Osteoblast (primary cell): Measurements from ENCODE around the gene SLC12A3. TPM values are rescaled to one million over a fixed set of nuclear protein-coding genes. Genes with fewer than 3 reads are reported as not detected.

Experiments used
- DNase-seq: peaks from one replicate; pipeline ENCODE4 v3.0.0; 2011; ENCODE audit warnings: low spot score, mixed read lengths; ENCODE audit not compliant: insufficient read length; ENCODE audit errors: missing footprints
- H2AFZ ChIP-seq: 2 replicates; pipeline ENCODE4 v1.6.0; 2011; ENCODE audit warnings: mild to moderate bottlenecking, low read length
- H3K27ac ChIP-seq: 2 replicates; pipeline ENCODE4 v1.5.1; 2011; ENCODE audit warnings: mild to moderate bottlenecking, low read depth, low read length, moderate library complexity
- H3K27me3 ChIP-seq: 2 replicates; pipeline ENCODE4 v1.6.0; 2012; ENCODE audit warnings: mild to moderate bottlenecking, control low read depth, inconsistent platforms, low read length, moderate library complexity; ENCODE audit not compliant: insufficient read depth
- H3K36me3 ChIP-seq: 2 replicates; pipeline ENCODE4 v1.5.1; 2011; ENCODE audit warnings: mild to moderate bottlenecking, low read length, control low read depth, moderate library complexity; ENCODE audit not compliant: insufficient read depth
- H3K4me1 ChIP-seq: 2 replicates; pipeline ENCODE4 v1.5.1; 2011; ENCODE audit warnings: mild to moderate bottlenecking, low read length, control low read depth, moderate library complexity; ENCODE audit not compliant: insufficient read depth
- H3K4me2 ChIP-seq: 2 replicates; pipeline ENCODE4 v1.6.0; 2011; ENCODE audit warnings: mild to moderate bottlenecking, low read length; ENCODE audit not compliant: insufficient read depth
- H3K4me3 ChIP-seq: fragments of 200-600 bp; sonication (generic); 3 replicates; pipeline ENCODE4 v1.5.1; 2012; ENCODE audit warnings: mild to moderate bottlenecking, low read length, inconsistent platforms; ENCODE audit not compliant: insufficient read depth
- H3K79me2 ChIP-seq: 2 replicates; pipeline ENCODE4 v1.6.0; 2012; ENCODE audit warnings: mild to moderate bottlenecking, low read length, control low read depth, inconsistent platforms; ENCODE audit not compliant: insufficient read depth
- H3K9me3 ChIP-seq: 2 replicates; pipeline ENCODE4 v1.5.1; 2011; ENCODE audit warnings: low read depth, low read length, control low read depth
- H4K20me1 ChIP-seq: 2 replicates; pipeline ENCODE4 v1.6.0; 2012; ENCODE audit warnings: mild to moderate bottlenecking, low read length, control low read depth; ENCODE audit not compliant: insufficient read depth
- CTCF ChIP-seq: IDR thresholded peaks from 2 replicates; pipeline ENCODE4 v1.5.1; 2011; ENCODE audit warnings: mild to moderate bottlenecking, low read depth, low read length, moderate library complexity; ENCODE audit errors: extremely low read depth
- total RNA-seq: library from RNA; depleted of rRNA; stranded (reverse); fragments of >200 nt; gene quantifications from 2 replicates; pipeline ENCODE4 v1.2.3, GENCODE V29; 2012

The SLC12A3 gene
- total RNA-seq, 1 donor = not detected

GRCh38 chr16:56909527-56909979, 44.5 kb downstream of the SLC12A3 start:
- Histone ChIP-seq H3K9me3 (no peaks in the 10 kb centered on the region), H3K36me3 (no peaks in the 10 kb centered on the region), H3K4me1 (peaks cover 43% of the 10 kb centered on the region), H4K20me1 (no peaks in the 10 kb centered on the region), H2AFZ (no peak overlapping the region), H3K27me3 (no peaks in the 10 kb centered on the region), H3K79me2 (no peaks in the 10 kb centered on the region), H3K4me3 (no peak overlapping the region), H3K27ac (no peak overlapping the region), H3K4me2 (no peak overlapping the region)
- DNase-seq = no peak
- TF ChIP-seq CTCF = no peak

GRCh38 chr16:56910112-56910511, 45.1 kb downstream of the SLC12A3 start:
- DNase-seq = no peak
- H3K4me3 ChIP-seq = no peak overlapping the region
- peaks cover 47% of the 10 kb centered on the region for H3K4me1 ChIP-seq
- no peak for TF ChIP-seq CTCF
- no peaks in the 10 kb centered on the region for H3K36me3 ChIP-seq
- H3K9me3 ChIP-seq = no peaks in the 10 kb centered on the region
- H2AFZ ChIP-seq = no peak overlapping the region
- no peaks in the 10 kb centered on the region for H3K79me2 ChIP-seq
- no peak overlapping the region for H3K4me2 ChIP-seq
- H3K27ac ChIP-seq = peak overlapping the region; percentile 22
- H4K20me1 ChIP-seq = no peaks in the 10 kb centered on the region
- H3K27me3 ChIP-seq = no peaks in the 10 kb centered on the region

- peak; percentile 88 for DNase-seq
- H3K9me3 ChIP-seq = no peaks in the 10 kb centered on the region
- no peak overlapping the region for H3K4me3 ChIP-seq
- H2AFZ ChIP-seq = no peak overlapping the region
- no peaks in the 10 kb centered on the region for H4K20me1 ChIP-seq
- H3K4me2 ChIP-seq = no peak overlapping the region
- H3K79me2 ChIP-seq = no peaks in the 10 kb centered on the region
- H3K4me1 ChIP-seq = peaks cover 55% of the 10 kb centered on the region
- H3K36me3 ChIP-seq = no peaks in the 10 kb centered on the region
- H3K27me3 ChIP-seq = no peaks in the 10 kb centered on the region
- peak overlapping the region; percentile 22 for H3K27ac ChIP-seq
- no peak for TF ChIP-seq CTCF
Measured at GRCh38 chr16:56910654-56911539, 45.9 kb downstream of the SLC12A3 start.

GRCh38 chr16:56911771-56912571, 47.0 kb downstream of the SLC12A3 start:
- peak overlapping the region; percentile 56 for H3K27ac ChIP-seq

More at GRCh38 chr16:56911771-56912571, 47.0 kb downstream of the SLC12A3 start:
- Histone ChIP-seq H3K9me3 (no peaks in the 10 kb centered on the region), H4K20me1 (no peaks in the 10 kb centered on the region), H2AFZ (no peak overlapping the region), H3K4me3 (no peak overlapping the region), H3K4me1 (peaks cover 65% of the 10 kb centered on the region), H3K4me2 (peak overlapping the region; percentile 67), H3K79me2 (no peaks in the 10 kb centered on the region), H3K27me3 (no peaks in the 10 kb centered on the region), H3K36me3 (no peaks in the 10 kb centered on the region)
- DNase-seq = peak; percentile 77
- no peak for TF ChIP-seq CTCF
